Measurements from ENCODE around the gene ADAMTS2. TPM values are rescaled to one million over a fixed set of nuclear protein-coding genes. Genes with fewer than 3 reads are reported as not detected.

Gene ADAMTS2
- polyA plus RNA-seq, 3 donors, result 5.3 to 40.7 (median 14.6) TPM

DNA sequence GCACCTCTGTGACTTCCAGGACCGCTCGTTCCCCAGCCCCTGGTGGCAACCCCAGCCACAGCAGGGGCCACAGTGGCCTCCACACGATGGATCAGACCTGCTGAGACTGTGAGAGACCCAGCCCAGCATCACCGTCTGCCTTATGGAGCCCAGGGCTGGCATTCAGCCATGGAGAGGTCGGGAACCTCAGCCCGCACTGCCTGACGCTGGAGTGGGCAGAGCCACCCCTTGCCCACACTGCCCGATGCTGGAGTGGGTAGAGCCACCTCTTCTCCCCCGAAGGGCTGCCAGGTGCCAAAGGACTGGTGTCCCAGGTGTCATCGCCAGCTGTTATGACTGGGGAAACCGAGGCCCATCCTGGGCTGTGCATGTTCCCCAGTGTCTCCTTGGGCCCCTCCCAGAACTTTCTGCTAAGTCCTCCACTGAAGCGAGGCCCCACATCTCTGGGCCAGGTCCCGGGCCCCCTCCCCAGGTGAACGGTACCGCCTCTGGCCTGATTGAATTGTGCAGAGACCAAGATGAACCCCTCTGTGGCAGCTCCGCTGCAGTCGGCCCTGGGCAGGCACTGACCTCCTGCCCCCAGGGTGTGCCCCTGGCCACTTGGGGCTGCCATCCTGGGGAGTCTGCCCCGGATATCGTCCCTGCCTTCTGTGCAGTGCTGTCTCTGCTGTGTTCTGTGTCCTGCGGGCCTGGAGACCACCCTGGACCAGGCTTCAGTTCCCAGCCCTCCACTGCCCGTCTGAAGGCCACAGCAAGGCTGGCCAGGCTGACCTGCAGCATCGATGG, 137.1 kb downstream of the ADAMTS2 start:
- 73 to 87% (median 85%) methylated on average over 22 of the region's 22 CpGs for WGBS, 3 donors

DNA sequence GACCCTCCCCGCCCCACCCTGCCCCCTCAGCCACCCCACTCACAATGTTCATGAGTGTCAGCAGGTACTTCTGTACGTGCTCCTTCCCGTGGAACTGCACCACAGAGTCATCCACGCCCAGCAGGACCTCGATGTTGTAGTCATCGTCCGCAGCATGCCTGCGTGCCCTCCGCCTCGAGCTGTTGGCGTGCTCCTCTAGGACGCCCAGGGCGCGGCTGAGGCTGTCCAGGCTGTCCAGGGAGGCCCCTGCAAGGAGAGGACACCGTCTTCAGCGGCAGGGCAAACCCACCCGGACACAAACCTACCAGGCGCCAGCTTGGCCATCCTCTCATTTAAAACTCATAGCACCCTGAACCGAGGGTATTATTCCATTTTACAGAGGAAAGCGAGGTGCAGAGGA, 137.8 kb downstream of the ADAMTS2 start:
- WGBS, 3 donors, result 70 to 84% (median 77%) methylated on average over 20 of the region's 20 CpGs
- no peak overlapping the region for H3K27ac ChIP-seq (ENCODE audit: low read depth, low read length)

More for the DNA sequence above, 137.1 kb downstream of the ADAMTS2 start:
- no peak overlapping the region for H3K27ac ChIP-seq (ENCODE audit: low read depth, low read length)

GRCh38 chr5:179206366-179206765, 138.9 kb downstream of the ADAMTS2 start:
- no peak overlapping the region for H3K27ac ChIP-seq (ENCODE audit: low read depth, low read length)
- 63 to 79% (median 76%) methylated on average over 8 of the region's 8 CpGs for WGBS, 3 donors

DNA sequence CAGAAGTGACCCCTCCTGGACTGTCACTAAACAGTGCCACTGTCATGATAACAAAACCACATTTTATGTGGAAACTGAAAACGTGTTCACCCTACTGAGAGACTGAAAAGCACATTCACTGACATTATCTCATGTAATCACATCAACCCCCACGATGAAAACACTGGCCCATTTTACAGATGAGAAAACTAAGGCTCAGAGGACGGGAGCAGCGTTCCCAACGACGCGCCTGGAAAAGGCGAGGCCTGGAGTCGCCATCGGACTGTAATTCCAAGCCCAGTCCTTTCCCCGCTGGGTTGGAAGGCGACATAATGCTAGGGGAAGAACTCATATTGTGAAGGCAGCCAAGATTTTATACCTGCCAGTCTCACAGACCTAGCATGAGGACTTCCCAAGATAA, 140.0 kb downstream of the ADAMTS2 start:
- WGBS, 3 donors, result 81 to 83% (median 82%) methylated on average over 12 of the region's 12 CpGs
- H3K27ac ChIP-seq (ENCODE audit: low read depth, low read length), result no peak overlapping the region

DNA sequence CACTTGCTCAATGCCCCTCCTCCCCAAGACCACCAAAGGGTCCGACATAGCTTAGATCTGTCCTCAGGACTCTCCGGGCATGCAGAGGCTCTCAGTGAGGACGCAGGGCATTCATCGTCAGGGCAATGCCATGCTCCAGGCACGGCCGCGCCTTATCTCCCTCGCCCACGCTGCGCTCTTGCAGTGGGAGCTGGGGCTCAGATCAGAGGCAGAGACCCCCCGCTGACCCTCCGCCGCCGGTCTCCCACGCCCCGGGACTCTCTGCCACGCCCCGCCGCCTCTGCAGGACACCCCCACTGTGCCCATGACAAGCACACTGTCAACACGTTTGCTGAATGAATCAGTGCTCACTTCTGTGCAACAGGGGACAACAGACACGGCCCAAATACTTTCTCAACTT, 140.7 kb downstream of the ADAMTS2 start:
- 70 to 88% (median 85%) methylated on average over 21 of the region's 21 CpGs for WGBS, 3 donors
- H3K27ac ChIP-seq (ENCODE audit: low read depth, low read length), result no peak overlapping the region

GRCh38 chr5:179203248-179203647, 142.0 kb downstream of the ADAMTS2 start:
- H3K27ac ChIP-seq (ENCODE audit: low read depth, low read length), result no peak overlapping the region
- 70 to 85% (median 84%) methylated on average over 9 of the region's 9 CpGs for WGBS, 3 donors

DNA sequence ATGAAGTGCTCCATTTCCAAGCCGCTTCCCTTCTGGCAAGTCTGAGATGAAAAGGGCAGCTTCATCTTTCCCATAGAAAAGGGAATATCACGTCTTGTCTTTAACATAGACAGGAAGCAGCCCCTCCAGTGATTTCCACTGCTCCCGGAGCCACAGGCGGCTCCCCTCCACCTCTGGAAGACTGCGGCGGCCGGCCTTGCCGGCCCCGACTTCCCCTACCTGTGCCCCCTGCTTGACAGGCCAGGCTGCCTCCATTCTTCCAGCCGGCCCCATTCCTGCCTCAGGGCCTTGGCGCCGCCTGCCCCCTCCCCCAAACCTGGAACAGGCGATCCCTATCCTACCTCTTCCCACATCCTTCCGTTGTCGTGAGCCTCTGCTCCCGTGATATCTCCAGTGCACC, 143.3 kb downstream of the ADAMTS2 start:
- H3K27ac ChIP-seq (ENCODE audit: low read depth, low read length), result no peak overlapping the region
- WGBS, 3 donors, result 73 to 82% (median 78%) methylated on average over 16 of the region's 16 CpGs

- WGBS, 3 donors, result 78 to 93% (median 87%) methylated on average over 9 to 11 of the region's 11 CpGs
- no peak overlapping the region for H3K27ac ChIP-seq (ENCODE audit: low read depth, low read length)
Observed at GRCh38 chr5:179199246-179199645, 146.0 kb downstream of the ADAMTS2 start.

- H3K27ac ChIP-seq (ENCODE audit: low read depth, low read length), result no peak overlapping the region
- 83 to 94% (median 90%) methylated on average over 8 of the region's 8 CpGs for WGBS, 3 donors
Observed at GRCh38 chr5:179198825-179199224, 146.4 kb downstream of the ADAMTS2 start.

DNA sequence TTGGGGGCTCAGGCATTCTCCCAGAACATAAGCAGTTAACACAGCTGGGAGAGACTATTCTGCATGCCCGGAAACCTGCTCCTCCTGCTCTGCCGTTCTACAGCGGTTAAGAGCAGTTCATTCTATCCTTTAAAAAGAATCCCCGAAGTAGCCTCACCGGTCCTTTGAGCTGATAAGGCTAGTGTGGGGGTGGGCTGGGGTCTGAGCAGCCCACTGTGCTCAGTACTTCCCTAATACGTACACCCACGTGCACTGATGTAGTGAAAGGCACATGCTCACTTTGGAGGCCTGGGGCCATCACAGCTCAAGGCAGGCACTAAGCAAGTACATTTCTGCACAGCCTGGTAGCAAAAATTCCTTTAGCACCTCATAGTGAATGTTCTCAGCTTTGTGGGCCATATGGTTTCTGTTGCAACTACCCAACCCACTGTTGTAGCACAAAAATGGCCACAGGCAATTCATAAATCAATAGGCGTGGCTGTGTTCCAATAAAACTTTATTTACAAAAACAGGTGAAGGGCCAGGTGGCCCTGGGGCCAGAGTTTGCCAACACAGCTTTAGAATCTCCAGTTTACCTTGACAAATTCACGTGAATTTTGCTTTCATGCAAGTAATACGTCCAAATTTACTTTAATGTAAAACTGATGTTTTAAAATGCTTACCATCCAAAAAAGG, 148.7 kb downstream of the ADAMTS2 start:
- H3K27ac ChIP-seq (ENCODE audit: low read depth, low read length), result no peak overlapping the region
- 62 to 83% (median 74%) methylated on average over 10 of the region's 10 CpGs for WGBS, 3 donors

DNA sequence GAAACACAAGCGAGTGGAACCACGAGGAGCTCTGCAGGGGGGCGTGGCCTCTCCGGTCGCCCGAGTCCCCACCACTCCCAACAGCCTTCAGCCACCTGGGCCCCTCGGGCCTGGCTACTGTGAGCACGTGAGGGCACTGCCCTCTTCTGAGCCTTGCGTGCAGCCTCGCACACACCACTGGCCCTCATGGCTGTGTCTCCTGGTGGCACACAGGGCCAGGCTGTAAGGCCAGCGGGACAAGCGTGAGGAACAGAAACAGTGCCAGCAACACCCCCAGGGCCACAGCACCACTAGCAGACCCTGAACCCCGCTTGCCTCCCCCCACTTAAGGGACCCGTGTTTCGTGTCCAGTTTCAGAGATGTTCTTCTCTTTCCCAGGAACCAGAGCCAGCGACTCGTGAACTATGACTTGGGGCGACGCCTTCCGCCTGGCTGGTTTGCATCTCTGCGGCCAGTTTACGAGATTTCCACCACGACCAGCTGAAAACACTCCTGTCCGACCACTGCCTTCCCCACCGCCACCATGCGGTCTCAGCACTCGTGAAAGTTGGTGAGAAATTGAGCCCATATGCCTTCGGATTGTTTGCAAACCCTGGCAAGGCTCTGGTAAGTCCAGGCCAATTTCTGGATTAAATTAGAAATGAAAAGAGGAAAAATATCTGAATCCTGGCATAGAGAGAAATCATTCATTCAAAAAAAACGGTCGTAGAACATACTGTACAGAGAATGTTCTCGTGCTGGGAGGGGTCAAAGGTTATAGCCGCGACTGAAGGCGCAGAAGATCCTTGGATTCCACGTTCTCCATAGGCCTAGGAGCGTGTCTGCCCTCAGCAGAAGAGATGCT, 149.5 kb downstream of the ADAMTS2 start:
- WGBS, 3 donors, result 78 to 90% (median 85%) methylated on average over 36 of the region's 36 CpGs
- no peak overlapping the region for H3K27ac ChIP-seq (ENCODE audit: low read depth, low read length)

- 87 to 93% (median 92%) methylated on average over 19 of the region's 19 CpGs for WGBS, 3 donors
Observed at GRCh38 chr5:179194941-179195381, 150.3 kb downstream of the ADAMTS2 start.

DNA sequence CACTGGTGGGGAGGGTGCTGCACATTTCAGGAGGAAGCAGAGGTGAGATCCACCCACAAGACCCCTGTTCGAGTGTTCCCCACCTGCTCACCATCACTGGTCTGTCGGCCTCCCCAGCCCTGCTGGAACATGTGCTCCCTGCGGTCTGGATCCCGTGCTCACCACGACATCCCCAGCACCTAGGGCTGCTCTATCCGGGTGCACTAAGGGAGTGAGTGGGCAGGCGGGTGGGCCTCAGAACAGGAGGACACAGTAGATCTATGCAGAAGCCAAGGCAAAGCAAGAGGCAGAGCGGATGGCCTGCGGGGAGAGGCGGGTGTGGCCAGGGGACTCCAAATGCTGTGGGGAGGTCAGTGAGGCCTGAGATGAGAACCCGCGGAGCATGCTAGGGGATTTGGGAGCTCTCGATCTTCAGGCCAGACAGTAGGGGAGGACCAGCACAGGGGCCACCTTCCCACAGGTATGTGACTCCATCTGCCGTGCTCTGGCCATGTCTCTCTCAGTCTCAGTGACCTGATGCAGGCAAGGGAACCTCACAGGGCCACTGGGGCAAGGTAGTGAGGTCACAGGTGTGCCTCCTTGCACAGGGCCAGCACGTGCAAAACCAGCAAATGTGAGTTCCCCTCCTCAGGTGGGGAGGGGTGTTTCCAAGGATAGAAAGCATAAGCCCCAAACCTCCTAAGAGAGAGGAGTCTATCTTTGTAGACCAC, 150.9 kb downstream of the ADAMTS2 start:
- H3K27ac ChIP-seq (ENCODE audit: low read depth, low read length), result no peak overlapping the region
- 79 to 94% (median 90%) methylated on average over 15 of the region's 15 CpGs for WGBS, 3 donors

More at GRCh38 chr5:179194941-179195381, 150.3 kb downstream of the ADAMTS2 start:
- H3K27ac ChIP-seq (ENCODE audit: low read depth, low read length), result no peak overlapping the region

DNA sequence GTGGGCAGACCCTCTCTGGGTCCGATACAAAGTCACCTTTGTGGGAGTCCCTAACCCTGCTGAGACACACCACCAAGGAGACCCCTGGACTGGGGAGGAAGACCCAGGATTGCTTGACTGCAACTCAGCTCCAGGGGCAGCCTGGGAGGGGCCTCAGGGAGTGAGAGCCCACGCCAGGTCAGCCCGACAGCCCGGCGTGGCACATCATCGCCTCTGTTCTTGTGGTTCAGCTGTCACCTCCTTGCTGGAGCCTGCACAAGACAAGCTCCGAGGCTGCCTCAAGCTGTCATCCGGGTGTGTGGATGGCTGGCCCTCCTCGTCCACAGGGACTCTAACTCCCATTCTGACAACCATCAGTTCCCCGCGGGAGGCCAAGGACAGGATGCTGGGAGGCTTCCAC, 151.5 kb downstream of the ADAMTS2 start:
- WGBS, 3 donors, result 74 to 89% (median 88%) methylated on average over 11 of the region's 11 CpGs
- no peak overlapping the region for H3K27ac ChIP-seq (ENCODE audit: low read depth, low read length)

GRCh38 chr5:179192891-179193470, 152.3 kb downstream of the ADAMTS2 start:
- no peak overlapping the region for H3K27ac ChIP-seq (ENCODE audit: low read depth, low read length)
- WGBS, 3 donors, result 79 to 86% (median 85%) methylated on average over 22 of the region's 22 CpGs

DNA sequence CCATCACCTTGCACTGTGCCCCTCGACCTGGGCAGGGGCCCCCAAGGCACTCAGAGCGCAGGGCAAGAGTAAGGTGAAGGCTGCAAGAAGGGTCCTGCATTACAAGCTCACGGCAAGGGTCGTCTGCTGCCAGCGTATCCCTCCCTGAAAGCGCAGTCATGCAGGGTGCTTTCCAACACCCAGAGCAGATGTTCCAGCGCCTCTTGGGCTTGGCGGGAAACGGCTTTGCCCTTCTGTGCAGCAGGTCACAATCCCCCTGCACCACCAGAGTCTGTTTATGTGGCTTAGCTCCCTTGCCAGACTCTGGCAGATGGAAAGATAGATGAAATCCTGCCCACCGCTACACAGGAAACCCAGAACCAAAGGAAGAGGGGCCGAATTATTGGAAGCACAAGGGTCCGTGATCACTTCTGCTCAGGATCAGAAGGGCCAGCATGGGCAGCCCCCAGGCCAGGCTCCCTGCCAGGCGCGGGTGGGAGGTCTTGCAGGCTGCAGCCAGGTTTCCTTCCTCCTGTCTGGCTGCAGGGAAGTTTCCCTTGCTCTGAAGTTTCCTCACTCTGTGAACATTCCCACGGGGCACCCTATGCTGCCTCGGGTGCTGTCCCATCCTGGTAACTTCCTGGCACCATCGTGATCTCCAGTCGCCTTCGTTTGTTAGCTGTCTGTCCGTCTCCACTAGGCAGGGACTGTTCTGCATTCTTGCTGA, 152.9 kb downstream of the ADAMTS2 start:
- 50 to 54% (median 53%) methylated on average over 20 of the region's 20 CpGs for WGBS, 3 donors

GRCh38 chr5:179191506-179192184, 153.6 kb downstream of the ADAMTS2 start:
- no peak overlapping the region for H3K27ac ChIP-seq (ENCODE audit: low read depth, low read length)
- 61 to 82% (median 75%) methylated on average over 13 to 14 of the region's 14 CpGs for WGBS, 3 donors

More for the DNA sequence above, 152.9 kb downstream of the ADAMTS2 start:
- no peak overlapping the region for H3K27ac ChIP-seq (ENCODE audit: low read depth, low read length)
